GM12892 (cell line): ENCODE measurements around the gene COL13A1.

Experiments
- POLR2A ChIP-seq: IDR thresholded peaks from 2 replicates; pipeline ENCODE4 v1.6.1; 2011; ENCODE audit warnings: low read depth, low read length, control low read depth
- POLR2AphosphoS5 ChIP-seq: IDR thresholded peaks from 2 replicates; pipeline ENCODE4 v1.6.1; 2011; ENCODE audit warnings: low read depth, low read length, control low read depth
- TAF1 ChIP-seq: IDR thresholded peaks from 2 replicates; pipeline ENCODE4 v1.6.1; 2011; ENCODE audit warnings: low read depth, mild to moderate bottlenecking, control low read depth, low read length, borderline replicate concordance

- TF ChIP-seq POLR2AphosphoS5 (no peak), POLR2A (no peak), TAF1 (no peak)
These were observed 6.0 kb downstream of the COL13A1 start for GRCh38 chr10:69807696-69808095.
